Activated naive CD4-positive, alpha-beta T cell treated with anti-CD3 and anti-CD28 coated beads, Interleukin-2, amount 50 U/mL, for 72 hours (primary cell): ENCODE measurements around the gene KRTAP10-9. TPM values are rescaled to one million over a fixed set of nuclear protein-coding genes. Genes with fewer than 3 reads are reported as not detected.
A peak's percentile ranks its signal among the peaks of the same experiment; 100 is the strongest.
"Not testable (repeated sequence)": the region's sequence is repeated elsewhere in the genome, so short reads cannot be mapped to it uniquely, and the experiment has no call there.

ENCODE experiments used
- ATAC-seq, 2 donors: fragments of 150-1000 bp; cut with Tn5 transposase; 2 replicates each; pipeline ENCODE4 v1.10.0; 2021; ENCODE audit warnings: mild to moderate bottlenecking in 2 of 2, moderate library complexity in 2 of 2
- DNase-seq, 2 donors: peaks; one replicate each; pipeline ENCODE4 v3.0.0; 2021 to 2022; ENCODE audit warnings: low spot score in 2 of 2
- H3K27ac Mint-ChIP-seq, 2 donors: one replicate each; pipeline ENCODE4 v1.8.0; 2022; ENCODE audit warnings: mild to moderate bottlenecking in 2 of 2, mixed read lengths in 2 of 2
- H3K36me3 Mint-ChIP-seq, 2 donors: one replicate each; pipeline ENCODE4 v1.8.0; 2022; ENCODE audit warnings: mixed read lengths in 2 of 2
- H3K9me3 Mint-ChIP-seq, 2 donors: one replicate each; pipeline ENCODE4 v1.8.0; 2022; ENCODE audit warnings: mixed read lengths in 2 of 2
- total RNA-seq, 2 donors: library from RNA; stranded (reverse); gene quantifications; one replicate each; pipeline ENCODE4 v1.2.3, GENCODE V29; 2022

The KRTAP10-9 gene
- total RNA-seq, 2 donors from 2014 or later, result not detected

DNA sequence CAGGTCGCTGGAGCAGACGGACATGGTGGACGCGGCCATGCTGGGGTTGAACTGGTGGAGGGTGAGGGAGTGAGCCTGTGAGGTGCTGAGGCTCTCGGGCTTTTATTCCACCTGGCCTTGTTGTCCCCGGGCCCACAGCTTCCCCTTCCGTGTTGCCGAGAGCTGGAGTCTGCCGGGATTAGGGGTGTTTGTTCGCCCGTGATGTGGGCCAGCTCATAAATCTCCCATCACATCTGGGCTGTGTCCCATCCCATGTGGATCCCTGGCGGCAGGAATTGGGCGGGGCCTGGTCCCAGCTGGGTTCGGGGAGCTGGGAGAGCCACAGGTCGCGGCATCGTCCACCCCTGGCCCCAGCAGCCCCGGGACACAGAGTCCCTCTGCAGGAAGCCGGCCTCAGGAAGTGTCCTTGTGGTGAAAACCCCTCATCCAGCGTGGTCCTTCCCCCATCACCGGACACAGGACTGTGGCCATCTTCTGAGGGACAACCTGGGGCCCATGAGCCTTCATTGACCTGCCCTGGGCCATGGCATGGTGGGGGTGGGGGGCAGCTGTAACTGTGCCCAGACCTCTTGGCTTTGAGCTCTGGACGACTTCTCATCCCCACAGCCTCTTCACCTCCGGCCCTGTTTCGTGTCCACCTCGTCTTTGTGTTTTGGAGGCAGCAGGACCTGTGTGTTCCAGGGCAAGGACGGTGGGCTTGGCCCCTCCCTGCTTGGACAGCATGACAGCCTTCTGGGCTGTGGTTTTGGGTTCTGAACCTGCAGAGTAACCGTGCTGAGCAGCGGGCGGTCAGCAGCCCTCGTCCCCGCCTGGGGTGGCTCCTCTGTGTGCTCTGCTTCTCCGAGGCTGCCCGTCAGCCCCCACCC is 34.2 kb upstream of the KRTAP10-9 start, which contains the start of gene KRTAP10-6:
Gene KRTAP10-6, minus strand, starts transcription at position 60 of the 866 bp plus-strand sequence. Its CDS starts 21 bp downstream, at position 39.
- Mint-ChIP-seq H3K36me3 (no peaks in the 10 kb centered on the region), H3K9me3 (no peaks in the 10 kb centered on the region), H3K27ac (peak within 1 kb of the TSS in 1 of 2 donors; percentile 77)
- peak in 1 of 2 donors; percentile 31 for DNase-seq
- no peak for ATAC-seq

DNA sequence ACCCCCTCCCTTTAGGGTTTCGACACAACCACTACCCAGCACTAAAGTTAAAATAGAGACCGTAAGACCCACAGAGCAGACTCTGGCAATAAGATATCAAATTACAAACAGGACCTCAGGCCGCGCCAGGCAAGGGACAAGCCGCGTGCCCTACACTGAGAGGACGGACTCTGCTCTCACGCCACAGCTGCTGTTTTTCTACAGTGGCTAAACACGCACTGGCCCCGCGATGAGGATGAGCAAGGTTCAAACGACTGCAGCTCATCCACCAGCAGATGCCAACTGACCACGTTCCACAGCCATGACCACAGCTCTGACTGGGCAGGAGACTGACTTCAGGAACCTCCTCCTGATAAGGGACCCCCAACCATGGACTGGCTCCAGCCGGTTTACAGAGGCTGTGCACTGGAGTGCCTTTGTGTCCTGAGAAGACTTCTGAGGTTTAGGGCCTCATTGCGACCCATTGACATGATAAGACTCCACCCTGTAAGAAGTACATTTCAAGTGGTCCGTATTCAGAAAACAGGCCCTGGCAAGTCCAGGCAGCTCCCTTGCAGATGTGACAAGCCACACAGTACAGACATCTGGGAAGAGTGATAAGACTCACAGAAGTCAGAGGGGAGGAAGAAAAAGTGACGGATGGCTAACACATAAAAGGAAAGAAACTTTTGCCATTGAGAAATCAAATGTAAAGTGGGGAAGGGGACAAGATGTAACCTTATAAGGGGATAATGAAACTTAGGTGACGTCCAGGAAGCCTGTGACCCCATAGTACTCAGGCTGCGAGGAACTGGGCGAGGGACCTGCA is 33.1 kb upstream of the KRTAP10-9 start:
- Mint-ChIP-seq H3K36me3 (peaks cover 0 to 4% of the 10 kb centered on the region in 2 donors), H3K9me3 (peaks cover 4% of the 10 kb centered on the region in 2 donors)
- peak in 1 of 2 donors; percentile 35 for DNase-seq

DNA sequence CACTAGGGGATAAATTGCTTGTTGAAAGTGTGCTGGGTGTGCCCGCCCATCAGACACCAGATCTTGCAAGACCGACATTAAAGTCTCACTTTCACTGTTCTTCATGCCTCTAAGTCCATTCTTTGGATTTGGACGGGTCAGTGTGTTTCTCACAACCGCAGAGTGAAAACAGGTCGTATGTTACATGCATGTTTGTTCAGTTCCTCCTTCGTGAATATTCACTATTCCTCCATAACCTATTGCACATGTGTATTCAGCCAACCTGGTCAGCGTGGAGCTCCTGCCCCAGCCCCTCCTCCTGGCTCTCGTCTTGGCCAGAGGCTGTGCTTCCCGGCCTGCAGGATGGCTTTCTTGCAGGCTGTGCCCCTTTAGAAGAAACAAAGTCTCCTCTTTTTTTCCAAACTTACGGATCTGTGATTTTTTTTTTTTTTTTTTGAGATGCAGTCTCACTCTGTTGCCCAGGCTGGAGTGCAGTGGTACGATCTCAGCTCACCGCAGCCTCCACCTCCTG is 32.4 kb upstream of the KRTAP10-9 start:
- ATAC-seq (no peak), DNase-seq (no peak)
- peaks cover 4 to 5% of the 10 kb centered on the region in 2 donors for H3K9me3 Mint-ChIP-seq
- peak overlapping the region in 1 of 2 donors; percentile 77 for H3K27ac Mint-ChIP-seq
- H3K36me3 Mint-ChIP-seq, result peaks cover 0 to 5% of the 10 kb centered on the region in 2 donors

More for the DNA sequence above, 33.1 kb upstream of the KRTAP10-9 start:
- ATAC-seq, result no peak
- H3K27ac Mint-ChIP-seq, result peak overlapping the region in 1 of 2 donors; percentile 77

DNA sequence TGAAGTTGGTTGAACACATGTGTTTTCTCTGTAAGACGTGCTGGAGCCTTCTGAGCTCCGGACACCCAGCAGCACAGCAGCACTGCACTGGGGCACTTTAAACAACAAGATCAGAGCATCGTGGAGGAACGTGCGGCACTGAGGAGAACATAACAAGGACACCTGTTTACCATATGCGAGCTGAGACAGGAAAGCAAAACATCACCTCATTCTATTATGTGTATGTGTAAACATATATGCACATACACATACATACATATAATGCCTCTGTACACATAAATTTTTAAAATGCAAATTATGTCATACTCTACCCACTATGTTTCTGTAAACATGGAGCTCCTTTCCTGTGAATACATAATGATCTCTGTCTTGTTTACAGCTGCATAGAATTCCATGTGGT is 31.4 kb upstream of the KRTAP10-9 start:
- peaks cover 4 to 5% of the 10 kb centered on the region in 2 donors for H3K9me3 Mint-ChIP-seq
- ATAC-seq, result no peak
- H3K27ac Mint-ChIP-seq, result no peak overlapping the region
- H3K36me3 Mint-ChIP-seq, result peaks cover 0 to 5% of the 10 kb centered on the region in 2 donors
- no peak for DNase-seq

DNA sequence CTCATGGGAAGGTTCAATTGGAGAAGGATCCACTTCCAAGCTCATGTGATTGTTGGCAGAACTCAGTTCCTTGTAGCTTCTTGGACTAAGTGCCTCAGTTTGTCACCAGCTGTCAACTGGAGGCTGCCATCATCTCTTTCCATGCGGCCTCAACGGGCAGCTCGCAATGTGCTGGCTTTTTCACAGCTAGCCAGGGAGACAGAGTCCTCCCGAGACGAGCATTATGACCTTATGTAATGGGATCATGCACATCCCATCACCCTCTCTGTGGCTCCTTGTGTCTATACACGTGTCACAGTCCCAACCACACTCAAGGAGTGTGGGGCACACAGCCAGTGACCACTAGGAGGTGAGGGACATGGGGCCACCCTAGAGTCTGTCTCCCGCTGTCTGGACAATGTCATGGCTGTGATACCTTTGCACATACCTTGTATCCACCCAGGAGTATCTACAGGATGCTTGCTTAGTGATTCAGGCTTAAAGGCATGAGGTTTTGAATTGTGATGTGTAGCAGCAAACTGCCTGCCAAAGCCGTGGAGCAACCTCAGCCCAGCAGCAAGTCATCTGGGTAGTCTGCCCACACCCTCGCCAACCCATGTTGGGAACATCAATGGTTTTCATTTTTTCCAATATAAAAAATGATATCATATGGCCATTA is 30.7 kb upstream of the KRTAP10-9 start:
- no peak overlapping the region for H3K27ac Mint-ChIP-seq
- peaks cover 4 to 5% of the 10 kb centered on the region in 2 donors for H3K9me3 Mint-ChIP-seq
- DNase-seq, result peak in 1 of 2 donors; percentile 41
- H3K36me3 Mint-ChIP-seq, result peaks cover 0 to 5% of the 10 kb centered on the region in 2 donors
- peak in 1 of 2 donors; percentile 33 for ATAC-seq

DNA sequence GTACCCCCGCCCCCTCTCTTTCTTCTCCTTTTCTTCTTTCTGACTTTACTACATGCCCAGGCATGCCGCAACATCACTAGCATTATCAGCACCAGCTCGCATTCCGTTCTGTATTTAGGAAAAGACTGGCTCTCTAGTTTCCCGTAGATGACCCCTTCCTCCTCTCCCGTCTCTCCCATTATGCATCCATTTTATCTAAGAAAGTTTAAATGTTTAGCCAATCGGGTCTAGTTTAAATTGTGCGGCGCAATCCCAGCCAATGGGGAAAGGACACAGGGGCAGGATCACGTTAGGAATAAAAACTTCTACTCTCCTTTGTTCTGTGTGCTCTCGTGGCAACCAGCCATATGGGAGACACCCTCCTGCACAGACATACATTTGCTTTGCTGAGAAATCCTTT is 28.8 kb upstream of the KRTAP10-9 start:
- Mint-ChIP-seq H3K27ac (peak overlapping the region in 1 of 2 donors; percentile 33), H3K36me3 (peaks cover 0 to 5% of the 10 kb centered on the region in 2 donors), H3K9me3 (peaks cover 4 to 5% of the 10 kb centered on the region in 2 donors)
- DNase-seq (no peak), ATAC-seq (no peak)

- ATAC-seq, result no peak
- Mint-ChIP-seq H3K9me3 (peaks cover 4 to 5% of the 10 kb centered on the region in 2 donors), H3K36me3 (peaks cover 0 to 5% of the 10 kb centered on the region in 2 donors), H3K27ac (no peak overlapping the region)
- peak in 1 of 2 donors; percentile 28 for DNase-seq
These were observed 27.4 kb upstream of the KRTAP10-9 start for GRCh38 chr21:44599264-44600029.

GRCh38 chr21:44600118-44600978 is 26.5 kb upstream of the KRTAP10-9 start, which contains the start of gene KRTAP10-7:
TSS of gene KRTAP10-7 (plus strand) at chr21:44600597. CDS start at chr21:44600622, 25 bp downstream.
- peak in 1 of 2 donors; percentile 31 for DNase-seq
- H3K9me3 Mint-ChIP-seq, H3K36me3 Mint-ChIP-seq, H3K27ac Mint-ChIP-seq, ATAC-seq: not testable (repeated sequence)

DNA sequence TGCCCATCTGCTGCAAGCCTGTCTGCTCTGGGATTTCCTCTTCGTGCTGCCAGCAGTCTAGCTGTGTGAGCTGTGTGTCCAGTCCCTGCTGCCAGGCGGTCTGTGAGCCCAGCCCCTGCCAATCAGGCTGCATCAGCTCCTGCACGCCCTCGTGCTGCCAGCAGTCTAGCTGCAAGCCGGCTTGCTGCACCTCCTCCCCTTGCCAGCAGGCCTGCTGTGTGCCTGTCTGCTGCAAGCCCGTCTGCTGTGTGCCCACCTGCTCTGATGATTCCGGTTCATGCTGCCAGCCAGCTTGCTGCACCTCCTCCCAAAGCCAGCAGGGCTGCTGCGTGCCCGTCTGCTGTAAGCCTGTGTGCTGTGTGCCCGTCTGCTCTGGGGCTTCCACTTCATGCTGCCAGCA is 25.8 kb upstream of the KRTAP10-9 start:
- not testable (repeated sequence) for H3K9me3 Mint-ChIP-seq, DNase-seq, H3K27ac Mint-ChIP-seq, H3K36me3 Mint-ChIP-seq, ATAC-seq

- Mint-ChIP-seq H3K36me3 (peaks cover 0 to 5% of the 10 kb centered on the region in 2 donors), H3K9me3 (peaks cover 5 to 8% of the 10 kb centered on the region in 2 donors), H3K27ac (peak overlapping the region in 1 of 2 donors; percentile 63)
- DNase-seq (no peak), ATAC-seq (no peak)
These were observed 25.1 kb upstream of the KRTAP10-9 start for GRCh38 chr21:44601596-44602462.

GRCh38 chr21:44602463-44602850 is 24.4 kb upstream of the KRTAP10-9 start:
- no peak overlapping the region for H3K27ac Mint-ChIP-seq
- DNase-seq (no peak), ATAC-seq (no peak)
- H3K9me3 Mint-ChIP-seq, result peaks cover 5 to 8% of the 10 kb centered on the region in 2 donors
- peaks cover 0 to 5% of the 10 kb centered on the region in 2 donors for H3K36me3 Mint-ChIP-seq

GRCh38 chr21:44603109-44603875 is 23.6 kb upstream of the KRTAP10-9 start:
- peaks cover 4 to 5% of the 10 kb centered on the region in 2 donors for H3K9me3 Mint-ChIP-seq
- H3K27ac Mint-ChIP-seq, result no peak overlapping the region
- peaks cover 0 to 5% of the 10 kb centered on the region in 2 donors for H3K36me3 Mint-ChIP-seq
- ATAC-seq (no peak), DNase-seq (peak in 1 of 2 donors; percentile 30)

DNA sequence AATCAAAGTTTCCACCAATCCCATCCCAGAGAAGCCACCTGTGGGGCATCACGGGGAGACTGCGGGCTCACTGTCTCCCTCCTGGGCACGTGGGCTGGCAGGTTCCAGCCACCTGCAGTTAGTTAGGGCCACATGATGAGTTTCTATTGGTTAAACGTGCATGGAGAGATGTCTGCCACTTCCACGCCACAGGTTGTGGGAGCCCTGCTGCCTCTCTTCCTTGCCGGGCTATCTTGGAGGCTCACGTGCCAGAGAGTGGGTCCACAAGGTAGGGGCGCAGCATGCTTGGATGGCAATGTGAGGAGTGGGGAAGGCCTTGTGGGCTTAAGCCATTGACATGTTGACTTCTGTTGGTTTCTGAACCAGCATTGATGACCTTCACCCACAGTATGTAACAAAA is 23.0 kb upstream of the KRTAP10-9 start:
- H3K27ac Mint-ChIP-seq, result no peak overlapping the region
- peaks cover 2 to 6% of the 10 kb centered on the region in 2 donors for H3K9me3 Mint-ChIP-seq
- ATAC-seq (no peak), DNase-seq (no peak)
- H3K36me3 Mint-ChIP-seq, result peaks cover 3 to 4% of the 10 kb centered on the region in 2 donors
